ENCODE results near the gene ZNF483. TPM values are rescaled to one million over a fixed set of nuclear protein-coding genes. Genes with fewer than 3 reads are reported as not detected.

Gene ZNF483
- total and polyA plus RNA-seq, 9 of the 15 experiments (the other 6 are each of a cell fraction or from before 2014, with no cell fraction given) = 0.04 to 1.0 (median 0.38) TPM

DNA sequence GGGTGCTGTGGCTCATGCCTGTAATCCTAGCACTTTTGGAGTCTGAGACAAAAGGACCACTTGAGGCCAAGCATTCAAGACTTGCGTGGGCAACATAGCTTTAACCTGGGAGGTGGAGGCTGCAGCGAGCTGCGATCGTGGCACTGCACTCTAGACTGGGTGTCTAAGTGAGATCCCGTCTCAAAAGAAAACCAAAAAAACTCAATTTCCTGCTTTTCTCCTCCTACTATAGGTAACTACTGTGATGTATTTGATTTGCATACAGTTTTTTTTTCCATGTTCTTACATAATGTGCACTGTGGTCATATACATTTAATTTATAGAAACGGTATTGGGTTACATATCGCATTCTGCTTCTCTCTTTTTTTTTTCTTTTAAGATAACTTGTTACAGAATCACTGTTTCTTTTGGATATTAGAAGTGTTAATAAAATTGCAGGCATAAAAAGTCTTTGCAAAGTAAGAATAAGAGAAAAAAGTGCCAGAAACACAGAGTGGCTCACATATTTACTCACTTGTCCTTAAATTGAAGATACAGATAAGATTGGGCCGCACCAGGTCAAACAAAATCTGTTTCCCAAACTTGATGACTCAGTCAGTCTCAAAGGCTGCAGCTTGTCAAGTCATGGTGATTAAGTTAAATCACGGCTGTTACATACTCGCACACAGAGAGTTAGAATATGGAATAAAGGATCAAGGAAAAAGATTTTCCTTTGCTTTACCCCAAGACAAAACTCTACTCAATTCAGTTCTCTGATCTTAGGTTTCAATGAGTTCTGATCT, 76.4 kb downstream of the ZNF483 start (continued):
- TF ChIP-seq ETS1 (conservative IDR thresholded peaks at IDR 0.05; ENCODE audit: control insufficient read depth, low read depth, low read length) = no peak
- TF ChIP-seq HNRNPL (IDR thresholded peaks at IDR 0.05; ENCODE audit: low read depth, low read length) = no peak
- TF ChIP-seq ZNF175 (CRISPR knock-in tag; IDR thresholded peaks at IDR 0.05; ENCODE audit: low read depth) = no peak
- no peak for TF ChIP-seq ATF1 (CRISPR knock-in tag; IDR thresholded peaks at IDR 0.05)
- no peak for TF ChIP-seq ATF1 (tag; IDR thresholded peaks at IDR 0.05)
- TF ChIP-seq, protein P1, sequence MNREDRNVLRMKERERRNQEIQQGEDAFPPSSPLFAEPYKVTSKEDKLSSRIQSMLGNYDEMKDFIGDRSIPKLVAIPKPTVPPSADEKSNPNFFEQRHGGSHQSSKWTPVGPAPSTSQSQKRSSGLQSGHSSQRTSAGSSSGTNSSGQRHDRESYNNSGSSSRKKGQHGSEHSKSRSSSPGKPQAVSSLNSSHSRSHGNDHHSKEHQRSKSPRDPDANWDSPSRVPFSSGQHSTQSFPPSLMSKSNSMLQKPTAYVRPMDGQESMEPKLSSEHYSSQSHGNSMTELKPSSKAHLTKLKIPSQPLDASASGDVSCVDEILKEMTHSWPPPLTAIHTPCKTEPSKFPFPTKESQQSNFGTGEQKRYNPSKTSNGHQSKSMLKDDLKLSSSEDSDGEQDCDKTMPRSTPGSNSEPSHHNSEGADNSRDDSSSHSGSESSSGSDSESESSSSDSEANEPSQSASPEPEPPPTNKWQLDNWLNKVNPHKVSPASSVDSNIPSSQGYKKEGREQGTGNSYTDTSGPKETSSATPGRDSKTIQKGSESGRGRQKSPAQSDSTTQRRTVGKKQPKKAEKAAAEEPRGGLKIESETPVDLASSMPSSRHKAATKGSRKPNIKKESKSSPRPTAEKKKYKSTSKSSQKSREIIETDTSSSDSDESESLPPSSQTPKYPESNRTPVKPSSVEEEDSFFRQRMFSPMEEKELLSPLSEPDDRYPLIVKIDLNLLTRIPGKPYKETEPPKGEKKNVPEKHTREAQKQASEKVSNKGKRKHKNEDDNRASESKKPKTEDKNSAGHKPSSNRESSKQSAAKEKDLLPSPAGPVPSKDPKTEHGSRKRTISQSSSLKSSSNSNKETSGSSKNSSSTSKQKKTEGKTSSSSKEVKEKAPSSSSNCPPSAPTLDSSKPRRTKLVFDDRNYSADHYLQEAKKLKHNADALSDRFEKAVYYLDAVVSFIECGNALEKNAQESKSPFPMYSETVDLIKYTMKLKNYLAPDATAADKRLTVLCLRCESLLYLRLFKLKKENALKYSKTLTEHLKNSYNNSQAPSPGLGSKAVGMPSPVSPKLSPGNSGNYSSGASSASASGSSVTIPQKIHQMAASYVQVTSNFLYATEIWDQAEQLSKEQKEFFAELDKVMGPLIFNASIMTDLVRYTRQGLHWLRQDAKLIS (CRISPR knock-in tag; IDR thresholded peaks at IDR 0.05) = no peak
- no peak for TF ChIP-seq HDGF (IDR thresholded peaks at IDR 0.05)
- no peak for TF ChIP-seq KLF13 (tag; IDR thresholded peaks at IDR 0.05; ENCODE audit: borderline replicate concordance, low read depth)
- TF ChIP-seq HLTF (IDR thresholded peaks at IDR 0.05) = no peak
- no peak for TF ChIP-seq SETDB1 (IDR thresholded peaks at IDR 0.05; ENCODE audit: low read length)
- TF ChIP-seq MED1 (CRISPR knock-in tag; IDR thresholded peaks at IDR 0.05; ENCODE audit: borderline replicate concordance) = no peak
- TF ChIP-seq ZBTB49 (CRISPR knock-in tag; IDR thresholded peaks at IDR 0.05; ENCODE audit: borderline replicate concordance) = no peak
- TF ChIP-seq, protein P2, sequence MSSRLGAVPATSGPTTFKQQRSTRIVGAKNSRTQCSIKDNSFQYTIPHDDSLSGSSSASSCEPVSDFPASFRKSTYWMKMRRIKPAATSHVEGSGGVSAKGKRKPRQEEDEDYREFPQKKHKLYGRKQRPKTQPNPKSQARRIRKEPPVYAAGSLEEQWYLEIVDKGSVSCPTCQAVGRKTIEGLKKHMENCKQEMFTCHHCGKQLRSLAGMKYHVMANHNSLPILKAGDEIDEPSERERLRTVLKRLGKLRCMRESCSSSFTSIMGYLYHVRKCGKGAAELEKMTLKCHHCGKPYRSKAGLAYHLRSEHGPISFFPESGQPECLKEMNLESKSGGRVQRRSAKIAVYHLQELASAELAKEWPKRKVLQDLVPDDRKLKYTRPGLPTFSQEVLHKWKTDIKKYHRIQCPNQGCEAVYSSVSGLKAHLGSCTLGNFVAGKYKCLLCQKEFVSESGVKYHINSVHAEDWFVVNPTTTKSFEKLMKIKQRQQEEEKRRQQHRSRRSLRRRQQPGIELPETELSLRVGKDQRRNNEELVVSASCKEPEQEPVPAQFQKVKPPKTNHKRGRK (tag; IDR thresholded peaks at IDR 0.05) = no peak
- TF ChIP-seq DACH1 (IDR thresholded peaks at IDR 0.05; ENCODE audit: partially characterized antibody) = no peak
- no peak for TF ChIP-seq HMG20B (CRISPR knock-in tag; IDR thresholded peaks at IDR 0.05)
- no peak for TF ChIP-seq ZNF224 (CRISPR knock-in tag; IDR thresholded peaks at IDR 0.05)
- no peak for TF ChIP-seq MCM3 (IDR thresholded peaks at IDR 0.05)
- no peak for TF ChIP-seq GTF2E2 (tag; IDR thresholded peaks at IDR 0.05)
- TF ChIP-seq ZNF696 (CRISPR knock-in tag; conservative IDR thresholded peaks at IDR 0.05) = no peak
- TF ChIP-seq PPARD (CRISPR knock-in tag; IDR thresholded peaks at IDR 0.05) = no peak
- TF ChIP-seq DIDO1 (tag; IDR thresholded peaks at IDR 0.05; ENCODE audit: low read depth) = no peak

Data from K562 (cell line).